Neural cell (in vitro differentiated cells): ENCODE data around the gene MAML3. TPM values are rescaled to one million over a fixed set of nuclear protein-coding genes. Genes with fewer than 3 reads are reported as not detected.
A peak's percentile ranks its signal among the peaks of the same experiment; 100 is the strongest.

Source experiments
- H2AFZ ChIP-seq: fragments of 200-600, 300-800 bp; sonication (generic), shearing (Covaris generic); 2 replicates; pipeline ENCODE4 v1.6.0; 2014; ENCODE audit warnings: low read depth, mild to moderate bottlenecking, antibody characterized with exemption, low read length, moderate library complexity
- H3F3A ChIP-seq: fragments of 200-600 bp; shearing (Covaris generic); 2 replicates; pipeline ENCODE4 v1.6.1; 2016; ENCODE audit warnings: mild to moderate bottlenecking, moderate library complexity, mixed read lengths, antibody characterized with exemption, low read length; ENCODE audit not compliant: insufficient read depth, poor library complexity, severe bottlenecking
- H3K27ac ChIP-seq: fragments of 200-600, 300-800 bp; sonication (generic), shearing (Covaris generic); 2 replicates; pipeline ENCODE4 v1.5.1; 2014; ENCODE audit warnings: mild to moderate bottlenecking, low read length, moderate library complexity
- H3K27me3 ChIP-seq: fragments of 300-800, 200-600 bp; sonication (generic), shearing (Covaris generic); 2 replicates; pipeline ENCODE4 v1.6.0; 2014; ENCODE audit warnings: mild to moderate bottlenecking, low read depth, low read length, moderate library complexity; ENCODE audit not compliant: insufficient read depth
- H3K36me3 ChIP-seq: fragments of 300-800, 200-600 bp; sonication (generic), shearing (Covaris generic); 2 replicates; pipeline ENCODE4 v1.5.1; 2014; ENCODE audit warnings: mild to moderate bottlenecking, antibody characterized with exemption, low read length, moderate library complexity; ENCODE audit not compliant: insufficient read depth
- H3K4me2 ChIP-seq: fragments of 300-800, 200-600 bp; sonication (generic), shearing (Covaris generic); 2 replicates; pipeline ENCODE4 v1.6.0; 2014; ENCODE audit warnings: mild to moderate bottlenecking, low read length
- H3K4me3 ChIP-seq: fragments of 300-800, 200-600 bp; sonication (generic), shearing (Covaris generic); 2 replicates; pipeline ENCODE4 v1.5.1; 2014; ENCODE audit warnings: mild to moderate bottlenecking, low read length, moderate library complexity
- H3K79me2 ChIP-seq: fragments of 200-600 bp; shearing (Covaris generic); replicated peaks from 2 replicates; pipeline ENCODE4 v1.6.0; 2014; ENCODE audit warnings: mild to moderate bottlenecking, low read length, moderate library complexity; ENCODE audit not compliant: insufficient read depth
- H3K9ac ChIP-seq: fragments of 300-800, 200-600 bp; sonication (generic), shearing (Covaris generic); 2 replicates; pipeline ENCODE4 v1.6.1; 2016; ENCODE audit warnings: mild to moderate bottlenecking, low read length, mixed read lengths
- H3K9me2 ChIP-seq: fragments of 200-600 bp; shearing (Covaris generic); 2 replicates; pipeline ENCODE4 v1.6.1; 2016; ENCODE audit warnings: mild to moderate bottlenecking, low read length, mixed read lengths; ENCODE audit not compliant: insufficient read depth
- H3K9me3 ChIP-seq: fragments of 200-600, 300-800 bp; sonication (generic), shearing (Covaris generic); 2 replicates; pipeline ENCODE4 v1.6.1; 2016; ENCODE audit warnings: mild to moderate bottlenecking, mixed run types, low read length, moderate library complexity, mixed read lengths
- H4K20me1 ChIP-seq: fragments of 200-600 bp; shearing (Covaris generic); 2 replicates; pipeline ENCODE4 v1.6.1; 2016; ENCODE audit warnings: mild to moderate bottlenecking, mixed run types; ENCODE audit not compliant: insufficient read depth
- EP300 ChIP-seq: fragments of 450-650 bp; conservative IDR thresholded peaks from 2 replicates; pipeline ENCODE4 v1.6.1; 2014; ENCODE audit warnings: antibody characterized with exemption, mild to moderate bottlenecking, moderate library complexity; ENCODE audit not compliant: poor library complexity, severe bottlenecking
- EZH2 ChIP-seq: fragments of 200-600, 300-800 bp; shearing (Covaris generic), sonication (generic); IDR thresholded peaks from 2 replicates; pipeline ENCODE4 v1.6.1; 2014; ENCODE audit warnings: antibody characterized with exemption, low read length, borderline replicate concordance, mild to moderate bottlenecking; ENCODE audit not compliant: insufficient read depth, poor library complexity, severe bottlenecking
- MXI1 ChIP-seq: fragments of 450-650 bp; conservative IDR thresholded peaks from 2 replicates; pipeline ENCODE4 v1.6.1; 2014; ENCODE audit warnings: antibody characterized with exemption, mild to moderate bottlenecking; ENCODE audit not compliant: poor library complexity, severe bottlenecking
- POLR2AphosphoS5 ChIP-seq: IDR thresholded peaks from 2 replicates; pipeline ENCODE4 v1.6.1; 2012
- RAD21 ChIP-seq: fragments of 450-650 bp; conservative IDR thresholded peaks from 2 replicates; pipeline ENCODE4 v1.6.1; 2014; ENCODE audit warnings: antibody characterized with exemption, mild to moderate bottlenecking, moderate library complexity
- SMC3 ChIP-seq: fragments of 450-650 bp; conservative IDR thresholded peaks from 2 replicates; pipeline ENCODE4 v1.6.1; 2014; ENCODE audit warnings: antibody characterized with exemption, mild to moderate bottlenecking, moderate library complexity; ENCODE audit not compliant: poor library complexity
- TAF1 ChIP-seq: IDR thresholded peaks from 2 replicates; pipeline ENCODE4 v1.6.1; 2012; ENCODE audit warnings: low read depth
- polyA plus RNA-seq: library from polyadenylated mRNA; depleted of rRNA; stranded (reverse); fragments of >200 nt; gene quantifications from 2 replicates; pipeline ENCODE4 v1.2.3, GENCODE V29; 2014
- TF ChIP-seq, protein P1 (sequence below): IDR thresholded peaks from 2 replicates; pipeline ENCODE4 v1.6.1; 2012; ENCODE audit warnings: borderline replicate concordance
- TF ChIP-seq, protein P2 (sequence below): fragments of 450-650 bp; IDR thresholded peaks from 2 replicates; pipeline ENCODE4 v1.5.1; 2014; ENCODE audit warnings: antibody characterized with exemption, mild to moderate bottlenecking, moderate library complexity; ENCODE audit not compliant: poor library complexity, severe bottlenecking

The MAML3 gene
- polyA plus RNA-seq, 1 donor from 2014 or later, result 10.2 TPM

- peak overlapping the region; percentile 99 for H3K27ac ChIP-seq
- TF ChIP-seq MXI1, result no peak
- no peak for TF ChIP-seq EP300
- TF ChIP-seq, protein P1, sequence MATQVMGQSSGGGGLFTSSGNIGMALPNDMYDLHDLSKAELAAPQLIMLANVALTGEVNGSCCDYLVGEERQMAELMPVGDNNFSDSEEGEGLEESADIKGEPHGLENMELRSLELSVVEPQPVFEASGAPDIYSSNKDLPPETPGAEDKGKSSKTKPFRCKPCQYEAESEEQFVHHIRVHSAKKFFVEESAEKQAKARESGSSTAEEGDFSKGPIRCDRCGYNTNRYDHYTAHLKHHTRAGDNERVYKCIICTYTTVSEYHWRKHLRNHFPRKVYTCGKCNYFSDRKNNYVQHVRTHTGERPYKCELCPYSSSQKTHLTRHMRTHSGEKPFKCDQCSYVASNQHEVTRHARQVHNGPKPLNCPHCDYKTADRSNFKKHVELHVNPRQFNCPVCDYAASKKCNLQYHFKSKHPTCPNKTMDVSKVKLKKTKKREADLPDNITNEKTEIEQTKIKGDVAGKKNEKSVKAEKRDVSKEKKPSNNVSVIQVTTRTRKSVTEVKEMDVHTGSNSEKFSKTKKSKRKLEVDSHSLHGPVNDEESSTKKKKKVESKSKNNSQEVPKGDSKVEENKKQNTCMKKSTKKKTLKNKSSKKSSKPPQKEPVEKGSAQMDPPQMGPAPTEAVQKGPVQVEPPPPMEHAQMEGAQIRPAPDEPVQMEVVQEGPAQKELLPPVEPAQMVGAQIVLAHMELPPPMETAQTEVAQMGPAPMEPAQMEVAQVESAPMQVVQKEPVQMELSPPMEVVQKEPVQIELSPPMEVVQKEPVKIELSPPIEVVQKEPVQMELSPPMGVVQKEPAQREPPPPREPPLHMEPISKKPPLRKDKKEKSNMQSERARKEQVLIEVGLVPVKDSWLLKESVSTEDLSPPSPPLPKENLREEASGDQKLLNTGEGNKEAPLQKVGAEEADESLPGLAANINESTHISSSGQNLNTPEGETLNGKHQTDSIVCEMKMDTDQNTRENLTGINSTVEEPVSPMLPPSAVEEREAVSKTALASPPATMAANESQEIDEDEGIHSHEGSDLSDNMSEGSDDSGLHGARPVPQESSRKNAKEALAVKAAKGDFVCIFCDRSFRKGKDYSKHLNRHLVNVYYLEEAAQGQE, result no peak
- no peak for TF ChIP-seq SMC3
- TF ChIP-seq, protein P2, sequence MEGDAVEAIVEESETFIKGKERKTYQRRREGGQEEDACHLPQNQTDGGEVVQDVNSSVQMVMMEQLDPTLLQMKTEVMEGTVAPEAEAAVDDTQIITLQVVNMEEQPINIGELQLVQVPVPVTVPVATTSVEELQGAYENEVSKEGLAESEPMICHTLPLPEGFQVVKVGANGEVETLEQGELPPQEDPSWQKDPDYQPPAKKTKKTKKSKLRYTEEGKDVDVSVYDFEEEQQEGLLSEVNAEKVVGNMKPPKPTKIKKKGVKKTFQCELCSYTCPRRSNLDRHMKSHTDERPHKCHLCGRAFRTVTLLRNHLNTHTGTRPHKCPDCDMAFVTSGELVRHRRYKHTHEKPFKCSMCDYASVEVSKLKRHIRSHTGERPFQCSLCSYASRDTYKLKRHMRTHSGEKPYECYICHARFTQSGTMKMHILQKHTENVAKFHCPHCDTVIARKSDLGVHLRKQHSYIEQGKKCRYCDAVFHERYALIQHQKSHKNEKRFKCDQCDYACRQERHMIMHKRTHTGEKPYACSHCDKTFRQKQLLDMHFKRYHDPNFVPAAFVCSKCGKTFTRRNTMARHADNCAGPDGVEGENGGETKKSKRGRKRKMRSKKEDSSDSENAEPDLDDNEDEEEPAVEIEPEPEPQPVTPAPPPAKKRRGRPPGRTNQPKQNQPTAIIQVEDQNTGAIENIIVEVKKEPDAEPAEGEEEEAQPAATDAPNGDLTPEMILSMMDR, result no peak
- TF ChIP-seq POLR2AphosphoS5, result no peak
- no peak for TF ChIP-seq EZH2
- no peak for TF ChIP-seq TAF1
- TF ChIP-seq RAD21, result no peak
- no peaks in the 10 kb centered on the region for H3K9me2 ChIP-seq
- H3K27me3 ChIP-seq, result no peaks in the 10 kb centered on the region
- H3K4me2 ChIP-seq, result no peak overlapping the region
- H3K9ac ChIP-seq, result no peak overlapping the region
- H3K9me3 ChIP-seq, result no peaks in the 10 kb centered on the region
- H3K79me2 ChIP-seq, result no peaks in the 10 kb centered on the region
- H2AFZ ChIP-seq, result no peak overlapping the region
- H4K20me1 ChIP-seq, result no peaks in the 10 kb centered on the region
- no peak overlapping the region for H3K4me3 ChIP-seq
- peaks cover 9% of the 10 kb centered on the region for H3F3A ChIP-seq
- no peaks in the 10 kb centered on the region for H3K36me3 ChIP-seq
Measured at GRCh38 chr4:139732991-139733570, 420.9 kb downstream of the MAML3 start.

- Histone ChIP-seq H3K9me2 (no peaks in the 10 kb centered on the region), H2AFZ (no peak overlapping the region), H3K4me3 (no peak overlapping the region), H3K9me3 (no peaks in the 10 kb centered on the region), H3K27me3 (no peaks in the 10 kb centered on the region), H3K4me2 (no peak overlapping the region), H3K27ac (no peak overlapping the region), H4K20me1 (no peaks in the 10 kb centered on the region), H3K79me2 (no peaks in the 10 kb centered on the region), H3F3A (no peaks in the 10 kb centered on the region), H3K36me3 (no peaks in the 10 kb centered on the region), H3K9ac (no peak overlapping the region)
- no peak for TF ChIP-seq TAF1
- TF ChIP-seq RAD21, result no peak
- no peak for TF ChIP-seq MXI1
- no peak for TF ChIP-seq EZH2
- TF ChIP-seq, protein P1, result no peak
- TF ChIP-seq EP300, result no peak
- no peak for TF ChIP-seq SMC3
- TF ChIP-seq, protein P2, result no peak
- no peak for TF ChIP-seq POLR2AphosphoS5
Measured at GRCh38 chr4:139728840-139729239, 425.1 kb downstream of the MAML3 start.
